HepG2 (cell line): ENCODE data around the gene IL13. TPM values are rescaled to one million over a fixed set of nuclear protein-coding genes. Genes with fewer than 3 reads are reported as not detected.

ENCODE experiments used
- ATAC-seq: fragments of 200-7000 bp; cut with Tn5 transposase; 3 replicates; pipeline ENCODE4 v1.9.1; 2020; ENCODE audit warnings: mild to moderate bottlenecking, moderate library complexity
- BruUV-seq: library from RNA; stranded (reverse); fragments of 400-500 nt; replicated peaks from 2 replicates; lab custom pipeline; 2021; lab: Mats Ljungman, UMichigan
- CTCF ChIA-PET: fragments of 300-600 bp; formaldehyde crosslinking; extraction: SDS; loops from one replicate; lab custom pipeline; 2021; ENCODE audit warnings: low total read pairs, inconsistent platforms, low intra/inter-chr PET ratio; lab: Yijun Ruan, JAX
- POLR2A ChIA-PET: fragments of 350-600 bp; sonication (Branson Sonifier 250); formaldehyde crosslinking; loops from one replicate; lab custom pipeline; 2020; ENCODE audit warnings: antibody characterized with exemption, inconsistent platforms; lab: Yijun Ruan, JAX
- DNase-seq: peaks from one replicate; pipeline ENCODE4 v3.0.0-alpha.2; 2015; ENCODE audit warnings: low spot score
- FAIRE-seq: peaks from 3 replicates; lab custom pipeline; 2011; peaks lifted over from hg19 to GRCh38; lab: Jason Lieb, UNC
- H2AFZ ChIP-seq: one replicate; pipeline ENCODE4 v1.6.1; 2011; ENCODE audit warnings: low read length, inconsistent platforms
- H3K27ac ChIP-seq: fragments of 300-600 bp; 3 replicates; pipeline ENCODE4 v1.8.0; 2011; ENCODE audit warnings: mixed run types, mild to moderate bottlenecking, mixed read lengths, low read length, inconsistent platforms; ENCODE audit not compliant: insufficient read depth; ENCODE audit errors: extremely low read length
- H3K27me3 ChIP-seq, 2 experiments: fragments of 200-600 bp in 1 of 2; 2 replicates in 1 of 2; 3 replicates in 1 of 2; pipeline versions ENCODE4 v1.6.0 to v1.8.0; 2011; ENCODE audit warnings: low read length in 2 of 2, mild to moderate bottlenecking in 2 of 2, moderate library complexity in 2 of 2, inconsistent platforms in 1 of 2; ENCODE audit not compliant: insufficient read depth in 2 of 2, control insufficient read depth in 1 of 2
- H3K36me3 ChIP-seq, 2 experiments: fragments of 200-600 bp in 1 of 2; replicated peaks in 1 of 2; 2 replicates in 1 of 2; 3 replicates in 1 of 2; pipeline versions ENCODE4 v1.5.1 to v1.8.0; 2011; ENCODE audit warnings: low read length in 2 of 2, inconsistent platforms in 1 of 2; ENCODE audit not compliant: insufficient read depth in 2 of 2, control insufficient read depth in 1 of 2
- H3K4me1 ChIP-seq: 2 replicates; pipeline ENCODE4 v1.5.1; 2012; ENCODE audit warnings: low read length, inconsistent platforms; ENCODE audit not compliant: insufficient read depth
- H3K4me2 ChIP-seq: 2 replicates; pipeline ENCODE4 v1.6.0; 2011; ENCODE audit warnings: low read depth, low read length, inconsistent platforms
- H3K4me3 ChIP-seq, 3 experiments: fragments of 200-600 bp in 1 of 3; sonication (generic), shearing (Covaris generic) in 1 of 3; replicated peaks in 1 of 3; 2 replicates each; pipeline ENCODE4 v1.5.1; 2011 to 2016; ENCODE audit warnings: low read length in 3 of 3, inconsistent platforms in 2 of 3, low read depth in 2 of 3, mild to moderate bottlenecking in 2 of 3, control low read depth in 1 of 3, mixed read lengths in 1 of 3; ENCODE audit not compliant: insufficient read depth in 1 of 3
- H3K79me2 ChIP-seq: one replicate; pipeline ENCODE4 v1.6.1; 2011; ENCODE audit warnings: low read length, inconsistent platforms; ENCODE audit not compliant: insufficient read depth
- H3K9ac ChIP-seq: 2 replicates; pipeline ENCODE4 v1.6.0; 2011; ENCODE audit warnings: mild to moderate bottlenecking, low read depth, low read length, inconsistent platforms; ENCODE audit not compliant: insufficient read depth
- H3K9me3 ChIP-seq: 2 replicates; pipeline ENCODE4 v1.5.1; 2012; ENCODE audit warnings: mild to moderate bottlenecking, low read length
- H4K20me1 ChIP-seq: 2 replicates; pipeline ENCODE4 v1.6.0; 2011; ENCODE audit warnings: inconsistent platforms, mild to moderate bottlenecking, low read length, moderate library complexity; ENCODE audit not compliant: insufficient read depth
- CENPT ChIP-seq: sonication (generic); formaldehyde crosslinking; IDR thresholded peaks from 2 replicates; pipeline ENCODE4 v1.8.0; 2022; ENCODE audit warnings: low read depth, mild to moderate bottlenecking, moderate library complexity, missing genetic modification reagents
- FOXK2 ChIP-seq: fragments of 450-650 bp; IDR thresholded peaks from 2 replicates; pipeline ENCODE4 v1.6.1; 2016
- GZF1 ChIP-seq: sonication (generic); formaldehyde crosslinking; IDR thresholded peaks from 2 replicates; pipeline ENCODE4 v1.5.1; 2020; ENCODE audit warnings: mild to moderate bottlenecking, missing genetic modification reagents
- IKZF4 ChIP-seq: sonication (generic); formaldehyde crosslinking; IDR thresholded peaks from 2 replicates; pipeline ENCODE4 v1.5.1; 2020; ENCODE audit warnings: borderline replicate concordance, mild to moderate bottlenecking, low read depth, missing genetic modification reagents; ENCODE audit errors: not compliant biosample characterization
- MEIS2 ChIP-seq: sonication (generic); formaldehyde crosslinking; IDR thresholded peaks from 2 replicates; pipeline ENCODE4 v1.9.0; 2021; ENCODE audit warnings: mild to moderate bottlenecking, missing genetic modification reagents
- MTF1 ChIP-seq: sonication (generic); formaldehyde crosslinking; IDR thresholded peaks from 2 replicates; pipeline ENCODE4 v1.5.0; 2020; ENCODE audit warnings: missing genetic modification reagents
- MYC ChIP-seq: sonication (generic); formaldehyde crosslinking; IDR thresholded peaks from 2 replicates; pipeline ENCODE4 v1.9.0; 2021; ENCODE audit warnings: missing genetic modification reagents, borderline replicate concordance
- RXRA ChIP-seq: sonication (generic); formaldehyde crosslinking; IDR thresholded peaks from 2 replicates; pipeline ENCODE4 v1.5.1; 2020; ENCODE audit warnings: missing genetic modification reagents
- SCMH1 ChIP-seq: sonication (generic); formaldehyde crosslinking; IDR thresholded peaks from 2 replicates; pipeline ENCODE4 v1.9.0; 2021; ENCODE audit warnings: missing genetic modification reagents, mild to moderate bottlenecking, borderline replicate concordance
- ZNF253 ChIP-seq: sonication (generic); formaldehyde crosslinking; IDR thresholded peaks from 2 replicates; pipeline ENCODE4 v1.8.0; 2022; ENCODE audit warnings: mild to moderate bottlenecking, missing genetic modification reagents, borderline replicate concordance
- ZZZ3 ChIP-seq: sonication (generic); formaldehyde crosslinking; IDR thresholded peaks from 2 replicates; pipeline ENCODE4 v1.4.0; 2020; ENCODE audit warnings: missing genetic modification reagents, mild to moderate bottlenecking, borderline replicate concordance
- WGBS: methylation state at CpG from one replicate; pipeline ENCODE4 v1.1.6; 2017; ENCODE audit warnings: low lambda C conversion rate; 5-methylcytosine and 5-hydroxymethylcytosine counted together
- in situ Hi-C: cut with HindIII; loops from 2 replicates; pipeline ENCODE4 v1.10.0; 2017; ENCODE audit warnings: low pct_unique_long_range_greater_than_20kb; ENCODE audit not compliant: extremely low pct_ligation_motif_present
- intact Hi-C: fragments of 100-400 bp; cut with micrococcal nuclease; formaldehyde crosslinking; loops from one replicate; pipeline ENCODE4 v1.10.0; 2022; ENCODE audit not compliant: unreplicated experiment
- polyA plus RNA-seq, 8 experiments: library from polyadenylated mRNA; depleted of rRNA in 3 of 8; stranded (reverse) in 7 of 8; unstranded in 1 of 8; fragments of >200 nt; fragmentation: Illumina TruSeq in 4 of 8; extraction: Trizol in 4 of 8; gene quantifications; 2 replicates each; pipeline versions ENCODE4 v1.2.1 to v1.2.3, GENCODE V29; 2011 to 2016; ENCODE audit warnings: low read depth in 4 of 8, missing spikeins in 1 of 8, mixed read lengths in 1 of 8; ENCODE audit not compliant: insufficient read depth in 1 of 8
- total RNA-seq, 5 experiments: library from RNA; depleted of rRNA; stranded (reverse); fragments of >200 nt; fragmentation: Illumina TruSeq; extraction: Trizol; gene quantifications; 2 replicates each; pipeline ENCODE4 v1.2.3, GENCODE V29; 2016; ENCODE audit warnings: low read depth in 1 of 5
- TF ChIP-seq, protein P1 (sequence below): sonication (generic); formaldehyde crosslinking; IDR thresholded peaks from 2 replicates; pipeline ENCODE4 v1.4.0; 2020; ENCODE audit warnings: mild to moderate bottlenecking, low read depth, missing genetic modification reagents
- TF ChIP-seq, protein P2 (sequence below): IDR thresholded peaks from 2 replicates; pipeline ENCODE4 v1.6.1; 2016; ENCODE audit warnings: missing compliant biosample characterization, missing genetic modification reagents, borderline replicate concordance

The IL13 gene
- total and polyA plus RNA-seq, 2 of the 13 experiments (the other 11 are each of a cell fraction or from before 2014, with no cell fraction given) = 0.05 TPM; not detected in 1

DNA sequence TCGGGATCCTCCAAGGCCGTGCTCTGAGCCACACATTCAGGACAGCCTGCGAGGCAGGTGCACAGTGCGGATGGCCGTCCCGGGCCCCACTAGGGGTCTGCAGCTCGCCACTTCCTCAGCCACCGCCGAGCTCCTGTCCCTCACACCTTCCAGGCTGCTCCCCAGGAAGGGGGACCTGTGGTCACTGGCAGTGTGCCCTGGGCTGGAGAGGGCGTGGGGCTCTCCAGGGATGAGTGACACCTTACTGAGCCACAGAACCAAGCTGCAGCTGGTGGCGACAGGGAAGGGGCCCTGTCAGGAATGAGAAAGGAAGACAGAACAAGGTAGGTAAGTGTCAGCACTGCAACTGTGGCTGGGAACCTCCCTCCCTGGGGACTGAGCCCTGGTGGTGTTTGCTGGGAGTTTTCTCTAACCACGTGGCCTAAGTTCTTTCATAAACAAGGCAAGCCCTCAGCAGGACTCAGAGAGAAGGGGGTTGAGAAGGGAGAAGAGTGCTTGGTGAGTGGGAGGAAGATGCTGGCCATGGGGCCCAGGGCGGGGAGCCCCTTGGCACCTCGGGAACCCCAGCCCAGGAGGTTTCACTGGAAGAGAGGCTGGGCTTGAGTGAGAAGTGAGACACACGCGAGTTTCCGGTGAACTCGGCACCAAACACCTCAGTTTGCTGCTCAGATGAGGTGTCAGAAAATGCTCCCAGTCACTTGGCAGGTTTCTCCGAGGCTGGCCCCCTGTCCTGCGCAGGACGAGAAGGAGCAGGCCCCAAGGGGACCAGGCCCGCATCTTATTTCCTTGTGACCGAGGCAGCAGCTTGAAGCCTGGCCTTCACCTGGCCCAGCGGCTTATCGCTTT is 5.2 kb downstream of the IL13 start (continued):
- TF ChIP-seq, protein P1, sequence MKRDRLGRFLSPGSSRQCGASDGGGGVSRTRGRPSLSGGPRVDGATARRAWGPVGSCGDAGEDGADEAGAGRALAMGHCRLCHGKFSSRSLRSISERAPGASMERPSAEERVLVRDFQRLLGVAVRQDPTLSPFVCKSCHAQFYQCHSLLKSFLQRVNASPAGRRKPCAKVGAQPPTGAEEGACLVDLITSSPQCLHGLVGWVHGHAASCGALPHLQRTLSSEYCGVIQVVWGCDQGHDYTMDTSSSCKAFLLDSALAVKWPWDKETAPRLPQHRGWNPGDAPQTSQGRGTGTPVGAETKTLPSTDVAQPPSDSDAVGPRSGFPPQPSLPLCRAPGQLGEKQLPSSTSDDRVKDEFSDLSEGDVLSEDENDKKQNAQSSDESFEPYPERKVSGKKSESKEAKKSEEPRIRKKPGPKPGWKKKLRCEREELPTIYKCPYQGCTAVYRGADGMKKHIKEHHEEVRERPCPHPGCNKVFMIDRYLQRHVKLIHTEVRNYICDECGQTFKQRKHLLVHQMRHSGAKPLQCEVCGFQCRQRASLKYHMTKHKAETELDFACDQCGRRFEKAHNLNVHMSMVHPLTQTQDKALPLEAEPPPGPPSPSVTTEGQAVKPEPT (CRISPR knock-in tag) = no peak
- TF ChIP-seq FOXK2 (peak; percentile 78; the same call in 1 of the 2 replicates), MEIS2 (CRISPR knock-in tag) (0 out of 2 replicates have a peak, but pooled peaks have one; percentile 31), MYC (peak; percentile 31; the same call in 1 of the 2 replicates)

DNA sequence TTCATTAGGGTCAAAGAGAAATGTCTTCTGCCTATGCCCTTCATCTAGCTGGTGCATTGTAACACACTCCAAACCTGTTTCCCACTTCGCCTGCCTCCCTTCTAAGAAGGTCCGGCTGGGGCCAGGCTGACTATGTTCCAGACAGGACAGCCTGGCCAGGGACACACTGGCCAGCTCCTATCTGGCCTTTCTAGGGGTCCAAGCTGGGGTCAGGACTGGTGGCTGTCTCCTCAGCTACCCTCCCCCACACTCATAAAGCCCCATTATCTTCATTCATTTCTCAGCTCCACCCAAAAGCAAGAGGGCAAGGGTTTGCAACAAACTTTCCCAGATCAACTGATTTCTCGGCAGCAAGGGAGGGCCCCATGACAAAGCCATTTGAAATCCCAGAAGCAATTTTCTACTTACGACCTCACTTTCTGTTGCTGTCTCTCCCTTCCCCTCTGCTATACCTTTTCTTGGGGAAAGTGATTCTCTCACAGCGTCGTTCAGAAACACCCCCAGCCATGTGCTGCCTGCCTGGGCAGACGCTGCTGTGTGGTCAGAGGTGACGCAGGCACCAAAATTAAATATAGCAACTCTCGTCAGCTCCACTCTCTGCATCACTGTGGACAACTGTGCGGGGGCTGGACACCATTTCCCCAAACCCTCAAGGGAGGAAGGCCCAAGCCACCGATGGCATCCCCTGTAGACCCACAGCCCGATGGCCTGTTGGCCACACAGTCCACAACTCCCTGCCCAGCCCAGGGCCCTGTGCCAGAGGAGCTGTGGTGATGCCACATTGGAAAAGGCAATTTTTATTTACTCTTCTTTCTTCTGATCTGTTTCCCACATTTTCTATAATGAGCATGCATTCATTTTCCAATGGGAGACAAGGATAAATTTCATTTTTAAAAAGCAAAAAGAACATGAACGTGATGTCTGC is 6.1 kb downstream of the IL13 start:
- no peak for FAIRE-seq
- POLR2A ChIA-PET = no interaction called here
- Histone ChIP-seq H3K4me1 (peaks cover 83% of the 10 kb centered on the region), H4K20me1 (no peaks in the 10 kb centered on the region), H2AFZ (no peak overlapping the region), H3K36me3 (no peaks in the 10 kb centered on the region), H3K4me2 (peak overlapping the region; percentile 89), H3K27ac (no peak overlapping the region), H3K79me2 (no peaks in the 10 kb centered on the region), H3K4me3 (peak overlapping the region in 1 of 3 experiments; percentile 54; a peak in 2 of 6 replicates), H3K9ac (peak overlapping the region; percentile 32; the same call in 1 of the 2 replicates), H3K9me3 (no peaks in the 10 kb centered on the region), H3K27me3 (peaks cover 3 to 23% of the 10 kb centered on the region in 2 experiments; a peak in 4 of 5 replicates)
- no peak for DNase-seq
- no peak for TF ChIP-seq IKZF4 (CRISPR knock-in tag)
- TF ChIP-seq GZF1 (CRISPR knock-in tag) = no peak
- TF ChIP-seq SCMH1 (CRISPR knock-in tag) = no peak
- TF ChIP-seq ZZZ3 = no peak
- no peak for TF ChIP-seq ZNF253 (CRISPR knock-in tag)
- no peak for TF ChIP-seq MTF1 (CRISPR knock-in tag)
- TF ChIP-seq CENPT (CRISPR knock-in tag) = no peak
- TF ChIP-seq, protein P2, sequence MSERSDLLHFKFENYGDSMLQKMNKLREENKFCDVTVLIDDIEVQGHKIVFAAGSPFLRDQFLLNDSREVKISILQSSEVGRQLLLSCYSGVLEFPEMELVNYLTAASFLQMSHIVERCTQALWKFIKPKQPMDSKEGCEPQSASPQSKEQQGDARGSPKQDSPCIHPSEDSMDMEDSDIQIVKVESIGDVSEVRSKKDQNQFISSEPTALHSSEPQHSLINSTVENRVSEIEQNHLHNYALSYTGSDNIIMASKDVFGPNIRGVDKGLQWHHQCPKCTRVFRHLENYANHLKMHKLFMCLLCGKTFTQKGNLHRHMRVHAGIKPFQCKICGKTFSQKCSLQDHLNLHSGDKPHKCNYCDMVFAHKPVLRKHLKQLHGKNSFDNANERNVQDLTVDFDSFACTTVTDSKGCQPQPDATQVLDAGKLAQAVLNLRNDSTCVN (CRISPR knock-in tag) = no peak
- TF ChIP-seq RXRA (CRISPR knock-in tag) = no peak
- intact Hi-C loops (no loop called here), in situ Hi-C loops (loop anchor here (25.0 kb wide), 1 partner anchor 277 kb away; no protein-coding TSS in a partner anchor)
- 73% methylated on average over 13 of the region's 13 CpGs for WGBS
- BruUV-seq = no TSS peak
- ATAC-seq = no peak
- CTCF ChIA-PET = no interaction called here
